T-helper 17 cell (primary cell): ENCODE data around the gene SEMA3C. TPM values are rescaled to one million over a fixed set of nuclear protein-coding genes. Genes with fewer than 3 reads are reported as not detected.

Experiments used
- ATAC-seq: fragments of 150-1000 bp; cut with Tn5 transposase; 2 replicates; pipeline ENCODE4 v1.10.0; 2021; ENCODE audit warnings: mild to moderate bottlenecking, moderate library complexity
- DNase-seq, 3 donors: peaks; one replicate each; pipeline versions ENCODE4 v3.0.0 to v3.0.0-alpha.2; 2020 to 2021
- H3K9me3 ChIP-seq: one replicate; pipeline ENCODE4 v1.7.0; 2013; ENCODE audit warnings: low read length, mild to moderate bottlenecking; ENCODE audit not compliant: control insufficient read depth, poor library complexity, severe bottlenecking
- H3K27ac Mint-ChIP-seq: one replicate; pipeline ENCODE4 v1.8.0; 2022; ENCODE audit warnings: mild to moderate bottlenecking, moderate library complexity, mixed read lengths
- H3K27me3 Mint-ChIP-seq: one replicate; pipeline ENCODE4 v1.8.0; 2022; ENCODE audit warnings: mixed read lengths
- H3K36me3 Mint-ChIP-seq: one replicate; pipeline ENCODE4 v1.8.0; 2022; ENCODE audit warnings: low read depth, mixed read lengths
- H3K4me1 Mint-ChIP-seq: one replicate; pipeline ENCODE4 v1.8.0; 2022; ENCODE audit warnings: mild to moderate bottlenecking, mixed read lengths
- H3K4me3 Mint-ChIP-seq: one replicate; pipeline ENCODE4 v1.8.0; 2022; ENCODE audit warnings: mild to moderate bottlenecking, moderate library complexity, mixed read lengths
- total RNA-seq, 4 donors: library from RNA in 2 of 4; stranded (reverse) in 2 of 4; gene quantifications; one replicate each; pipeline ENCODE4 v1.2.3 and lab custom pipeline; 2022 to 2026

The SEMA3C gene
- total RNA-seq, 2 donors from 2014 or later: 0.26 to 0.62 TPM

- DNase-seq: no peak
- H3K27ac Mint-ChIP-seq: no peak overlapping the region
- no peak overlapping the region for H3K4me3 Mint-ChIP-seq
- H3K27me3 Mint-ChIP-seq: no peaks in the 10 kb centered on the region
- no peaks in the 10 kb centered on the region for H3K4me1 Mint-ChIP-seq
- H3K36me3 Mint-ChIP-seq: no peaks in the 10 kb centered on the region
- H3K9me3 ChIP-seq: no peaks in the 10 kb centered on the region
- no peak for ATAC-seq
These were observed 111.5 kb downstream of the SEMA3C start for GRCh38 chr7:80807166-80807900.

GRCh38 chr7:80806663-80807062 is 112.2 kb downstream of the SEMA3C start:
- Mint-ChIP-seq H3K27me3 (no peaks in the 10 kb centered on the region), H3K27ac (no peak overlapping the region), H3K4me1 (no peaks in the 10 kb centered on the region), H3K36me3 (no peaks in the 10 kb centered on the region), H3K4me3 (no peak overlapping the region)
- no peak for ATAC-seq
- DNase-seq: no peak
- H3K9me3 ChIP-seq: no peaks in the 10 kb centered on the region

- no peaks in the 10 kb centered on the region for H3K36me3 Mint-ChIP-seq
- ATAC-seq: no peak
- H3K4me3 Mint-ChIP-seq: no peak overlapping the region
- no peak overlapping the region for H3K27ac Mint-ChIP-seq
- no peak for DNase-seq
- no peaks in the 10 kb centered on the region for H3K4me1 Mint-ChIP-seq
- H3K27me3 Mint-ChIP-seq: no peaks in the 10 kb centered on the region
- no peaks in the 10 kb centered on the region for H3K9me3 ChIP-seq
These were observed 114.3 kb downstream of the SEMA3C start for GRCh38 chr7:80804589-80804988.

- Mint-ChIP-seq H3K27me3 (no peaks in the 10 kb centered on the region), H3K27ac (no peak overlapping the region), H3K36me3 (no peaks in the 10 kb centered on the region), H3K4me3 (no peak overlapping the region), H3K4me1 (no peaks in the 10 kb centered on the region)
- ATAC-seq (no peak), DNase-seq (no peak)
- H3K9me3 ChIP-seq: no peaks in the 10 kb centered on the region
These were observed 116.3 kb downstream of the SEMA3C start for GRCh38 chr7:80802527-80802926.

- DNase-seq (no peak), ATAC-seq (no peak)
- H3K27ac Mint-ChIP-seq: no peak overlapping the region
- H3K4me3 Mint-ChIP-seq: no peak overlapping the region
- H3K9me3 ChIP-seq: no peaks in the 10 kb centered on the region
- H3K36me3 Mint-ChIP-seq: no peaks in the 10 kb centered on the region
- H3K4me1 Mint-ChIP-seq: no peaks in the 10 kb centered on the region
- no peaks in the 10 kb centered on the region for H3K27me3 Mint-ChIP-seq
These were observed 123.9 kb downstream of the SEMA3C start for GRCh38 chr7:80794631-80795573.

- no peaks in the 10 kb centered on the region for H3K27me3 Mint-ChIP-seq
- H3K4me3 Mint-ChIP-seq: no peak overlapping the region
- ATAC-seq: no peak
- no peaks in the 10 kb centered on the region for H3K9me3 ChIP-seq
- H3K27ac Mint-ChIP-seq: no peak overlapping the region
- no peaks in the 10 kb centered on the region for H3K36me3 Mint-ChIP-seq
- DNase-seq: no peak
- no peaks in the 10 kb centered on the region for H3K4me1 Mint-ChIP-seq
These were observed 127.3 kb downstream of the SEMA3C start for GRCh38 chr7:80791509-80791929.

GRCh38 chr7:80790877-80791276 is 128.0 kb downstream of the SEMA3C start:
- Mint-ChIP-seq H3K4me1 (no peaks in the 10 kb centered on the region), H3K4me3 (no peak overlapping the region), H3K27ac (no peak overlapping the region), H3K27me3 (no peaks in the 10 kb centered on the region), H3K36me3 (no peaks in the 10 kb centered on the region)
- no peaks in the 10 kb centered on the region for H3K9me3 ChIP-seq
- DNase-seq (no peak), ATAC-seq (no peak)

- ATAC-seq: no peak
- Mint-ChIP-seq H3K4me3 (no peak overlapping the region), H3K4me1 (no peaks in the 10 kb centered on the region), H3K27me3 (no peaks in the 10 kb centered on the region), H3K36me3 (no peaks in the 10 kb centered on the region), H3K27ac (no peak overlapping the region)
- DNase-seq: no peak
- no peaks in the 10 kb centered on the region for H3K9me3 ChIP-seq
These were observed 131.1 kb downstream of the SEMA3C start for GRCh38 chr7:80787721-80788120.

- DNase-seq: no peak
- no peaks in the 10 kb centered on the region for H3K36me3 Mint-ChIP-seq
- no peak overlapping the region for H3K27ac Mint-ChIP-seq
- ATAC-seq: no peak
- no peaks in the 10 kb centered on the region for H3K9me3 ChIP-seq
- no peaks in the 10 kb centered on the region for H3K4me1 Mint-ChIP-seq
- H3K27me3 Mint-ChIP-seq: no peaks in the 10 kb centered on the region
- H3K4me3 Mint-ChIP-seq: no peak overlapping the region
These were observed 132.8 kb downstream of the SEMA3C start for GRCh38 chr7:80785961-80786536.

- H3K27ac Mint-ChIP-seq: no peak overlapping the region
- no peaks in the 10 kb centered on the region for H3K27me3 Mint-ChIP-seq
- no peaks in the 10 kb centered on the region for H3K9me3 ChIP-seq
- H3K36me3 Mint-ChIP-seq: no peaks in the 10 kb centered on the region
- H3K4me1 Mint-ChIP-seq: no peaks in the 10 kb centered on the region
- ATAC-seq (no peak), DNase-seq (no peak)
- H3K4me3 Mint-ChIP-seq: no peak overlapping the region
These were observed 133.6 kb downstream of the SEMA3C start for GRCh38 chr7:80785276-80785675.

- H3K27ac Mint-ChIP-seq: no peak overlapping the region
- ATAC-seq (no peak), DNase-seq (no peak)
- no peaks in the 10 kb centered on the region for H3K27me3 Mint-ChIP-seq
- no peaks in the 10 kb centered on the region for H3K4me1 Mint-ChIP-seq
- no peaks in the 10 kb centered on the region for H3K36me3 Mint-ChIP-seq
- H3K9me3 ChIP-seq: no peaks in the 10 kb centered on the region
- H3K4me3 Mint-ChIP-seq: no peak overlapping the region
These were observed 135.0 kb downstream of the SEMA3C start for GRCh38 chr7:80783678-80784327.

- Mint-ChIP-seq H3K4me1 (no peaks in the 10 kb centered on the region), H3K4me3 (no peak overlapping the region), H3K27ac (no peak overlapping the region), H3K36me3 (no peaks in the 10 kb centered on the region), H3K27me3 (no peaks in the 10 kb centered on the region)
- DNase-seq: no peak
- ATAC-seq: no peak
- H3K9me3 ChIP-seq: no peaks in the 10 kb centered on the region
These were observed 135.6 kb downstream of the SEMA3C start for GRCh38 chr7:80783186-80783677.

GRCh38 chr7:80781561-80781979 is 137.3 kb downstream of the SEMA3C start:
- no peak overlapping the region for H3K4me3 Mint-ChIP-seq
- no peaks in the 10 kb centered on the region for H3K9me3 ChIP-seq
- H3K27me3 Mint-ChIP-seq: no peaks in the 10 kb centered on the region
- no peaks in the 10 kb centered on the region for H3K36me3 Mint-ChIP-seq
- no peak for ATAC-seq
- no peak overlapping the region for H3K27ac Mint-ChIP-seq
- no peak for DNase-seq
- H3K4me1 Mint-ChIP-seq: no peaks in the 10 kb centered on the region
